CD4-positive, alpha-beta T cell treated with Interleukin-15 for 4 hours (primary cell): ENCODE measurements around the gene MEX3C.

ENCODE experiments used
- DNase-seq: peaks from one replicate; pipeline ENCODE4 v3.0.0-alpha.2; 2020; ENCODE audit warnings: low spot score

Gene MEX3C

DNA sequence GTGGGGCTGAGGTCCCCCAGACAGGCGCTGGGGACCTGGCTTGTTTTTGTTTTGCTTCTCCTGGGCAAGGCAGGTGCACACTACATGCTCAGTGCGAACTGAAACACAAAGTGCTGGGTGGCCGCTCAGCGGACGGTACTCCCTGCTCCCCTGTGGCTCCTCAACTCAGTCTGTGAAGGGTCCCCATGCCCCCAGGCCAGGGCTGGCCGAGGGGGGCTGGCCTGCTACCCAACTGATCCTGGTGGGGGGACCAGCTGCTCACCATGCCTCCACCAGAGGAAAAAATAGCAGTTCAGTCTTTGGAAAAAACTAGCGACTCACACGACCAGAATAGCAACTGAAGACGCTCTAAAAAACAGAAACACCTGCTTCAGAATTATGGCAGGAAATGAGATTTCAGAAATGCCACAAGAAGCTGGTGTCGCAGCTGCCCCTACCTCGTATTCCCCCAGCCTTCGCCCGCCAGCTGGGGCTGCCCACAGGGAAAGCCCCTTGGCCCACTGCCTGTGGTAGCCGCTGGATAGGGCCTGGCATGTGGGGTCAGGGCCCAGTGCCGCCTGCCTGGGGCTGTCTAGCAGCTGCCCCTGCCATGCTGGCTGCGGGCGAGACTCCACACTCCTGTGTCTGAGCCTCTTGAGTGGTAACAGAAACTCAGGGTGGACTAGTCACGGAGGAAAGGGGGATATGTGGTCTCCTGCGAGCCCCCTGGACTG lies 43.7 kb downstream of the MEX3C start:
- DNase-seq: peak; percentile 40

DNA sequence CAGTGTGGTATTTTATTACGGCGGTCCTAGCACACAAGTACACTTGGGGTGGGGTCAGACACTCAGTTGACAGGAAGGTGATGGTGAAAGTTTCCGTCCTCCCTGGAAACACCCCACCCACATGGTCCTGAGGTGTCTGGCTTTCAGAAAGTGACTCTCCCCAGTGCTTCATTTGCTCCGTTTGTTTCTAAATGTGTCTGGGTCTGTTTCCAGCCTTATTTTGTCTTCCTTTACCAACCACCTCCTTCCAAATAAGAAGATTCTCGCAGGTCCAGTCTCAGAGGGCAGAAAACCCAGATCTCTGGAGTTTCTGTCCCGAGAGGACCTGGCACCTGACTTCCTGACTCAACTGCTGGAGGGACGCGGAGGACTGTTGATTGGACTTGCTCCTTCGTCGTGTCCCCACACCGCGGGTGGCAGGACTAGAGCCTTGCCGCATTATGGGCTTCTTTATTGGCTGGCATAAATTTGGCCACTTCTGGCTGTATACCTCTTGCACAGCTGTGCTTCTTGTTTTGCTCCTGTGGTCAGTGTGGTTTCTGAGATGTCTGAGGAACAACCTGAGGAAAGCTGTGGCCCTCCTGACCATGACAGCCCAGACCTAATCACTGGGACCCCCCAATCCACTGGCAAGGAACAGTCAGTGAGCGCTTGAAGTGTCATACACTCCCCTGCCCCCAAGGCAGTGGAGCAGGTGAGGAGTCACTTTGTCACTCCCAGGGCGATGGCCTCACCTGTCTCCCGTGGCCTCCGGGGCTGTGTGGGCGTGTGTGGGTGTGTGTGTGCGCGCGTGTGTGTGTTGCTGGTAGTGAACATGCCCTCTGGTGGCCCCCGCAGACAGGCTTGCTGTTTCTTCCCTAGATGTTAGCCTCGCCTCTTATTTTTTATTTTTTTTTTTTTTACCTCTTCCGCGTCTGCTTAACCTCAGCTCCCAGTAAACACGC lies 45.6 kb downstream of the MEX3C start:
- DNase-seq: peak; percentile 54

DNA sequence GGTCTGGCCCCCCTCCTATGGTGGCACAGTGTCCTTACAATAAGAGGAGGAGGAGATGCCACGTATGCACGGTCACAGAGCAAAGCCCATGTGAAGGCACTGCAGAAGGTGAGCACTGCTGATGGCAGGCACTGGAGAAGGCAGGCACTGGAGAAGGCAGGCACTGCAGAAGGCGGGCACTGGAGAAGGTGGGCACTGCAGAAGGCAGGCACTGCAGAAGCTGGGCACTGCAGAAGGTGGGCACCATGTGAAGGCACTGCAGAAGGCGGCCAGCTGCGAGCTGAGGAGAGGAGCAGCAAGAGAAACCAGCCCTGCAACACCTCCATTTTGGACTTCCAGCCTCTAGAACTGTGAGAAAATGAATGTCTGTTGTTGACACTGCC lies 46.3 kb downstream of the MEX3C start:
- DNase-seq: no peak

- DNase-seq: no peak
Measured at GRCh38 chr18:51150113-51150700, 47.3 kb downstream of the MEX3C start.

DNA sequence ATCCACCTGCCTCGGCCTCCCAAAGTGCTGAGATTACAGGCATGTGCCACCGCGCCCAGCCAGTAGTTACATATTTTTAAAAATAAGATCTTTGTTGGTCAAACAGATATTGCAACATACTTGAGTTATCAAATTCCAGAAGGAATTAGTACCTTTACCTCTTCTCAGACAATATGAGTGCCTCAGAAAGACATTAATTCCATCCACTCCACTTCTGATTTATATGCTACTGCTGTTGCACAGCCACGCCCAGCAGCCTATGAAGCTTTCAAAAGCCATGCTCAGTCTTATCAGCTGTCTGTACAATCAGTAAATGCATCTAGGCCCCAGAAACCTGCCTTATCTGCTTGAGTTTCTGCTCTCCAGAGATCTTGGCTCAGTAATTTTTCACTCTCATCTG lies 47.8 kb downstream of the MEX3C start:
- DNase-seq: no peak

DNA sequence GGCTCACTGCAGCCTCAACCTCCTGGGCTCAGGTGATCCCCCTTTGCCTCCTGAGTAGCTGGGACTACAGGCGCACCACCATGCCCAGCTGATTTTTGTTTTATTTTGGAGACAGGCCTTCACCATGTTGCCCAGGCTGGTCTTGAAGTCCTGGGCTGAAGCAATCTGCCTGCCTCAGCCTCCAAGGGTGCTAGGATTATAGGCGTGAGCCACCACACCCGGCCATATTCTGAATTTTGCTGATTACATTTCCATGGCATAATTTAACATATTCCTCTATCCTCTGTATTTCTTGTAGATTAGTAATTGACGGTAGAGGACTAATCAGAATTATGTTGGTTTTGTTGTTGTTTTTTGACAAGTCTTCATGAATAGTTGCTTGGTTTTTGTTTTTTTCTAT lies 50.6 kb downstream of the MEX3C start:
- no peak for DNase-seq

DNA sequence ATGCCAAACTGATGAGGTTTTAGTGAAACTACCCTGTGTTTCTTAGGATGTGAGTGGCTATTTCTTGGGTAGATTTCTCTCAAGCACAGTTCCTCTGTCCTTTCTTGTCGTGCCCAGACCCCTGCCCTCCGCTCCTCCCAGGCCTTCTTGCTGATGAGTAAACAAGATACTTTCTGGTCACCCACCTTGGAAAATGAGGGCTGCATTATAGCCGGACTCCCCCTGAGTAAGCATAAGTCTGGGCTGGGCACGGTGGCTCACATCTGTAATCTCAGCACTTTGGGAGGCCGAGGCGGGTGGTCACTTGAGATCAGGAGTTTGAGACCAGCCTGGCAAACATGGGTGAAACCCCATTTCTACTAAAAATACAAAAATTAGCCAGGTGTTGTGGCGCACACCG lies 58.5 kb downstream of the MEX3C start:
- no peak for DNase-seq

DNA sequence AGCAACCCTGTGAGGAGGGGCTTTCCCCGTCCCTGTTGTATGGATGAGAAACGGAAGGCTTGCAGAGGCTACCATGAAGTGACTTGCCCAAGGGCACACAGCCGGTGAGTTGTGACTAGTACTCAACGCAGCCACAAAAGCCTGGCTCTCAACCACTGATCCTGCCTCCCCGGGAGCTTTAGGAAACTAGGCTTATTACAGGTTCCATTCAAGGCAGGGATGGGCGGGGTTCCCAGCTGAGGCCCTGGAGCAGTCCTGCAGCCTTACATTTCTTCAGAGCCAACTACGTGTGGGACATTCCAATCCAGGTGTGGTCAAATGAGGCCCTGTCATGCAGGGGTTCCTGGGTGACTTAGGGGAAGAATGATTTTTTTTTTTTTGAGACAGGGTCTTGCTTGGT lies 59.6 kb downstream of the MEX3C start:
- DNase-seq: no peak

GRCh38 chr18:51137026-51137729 lies 60.3 kb downstream of the MEX3C start:
- DNase-seq: no peak

DNA sequence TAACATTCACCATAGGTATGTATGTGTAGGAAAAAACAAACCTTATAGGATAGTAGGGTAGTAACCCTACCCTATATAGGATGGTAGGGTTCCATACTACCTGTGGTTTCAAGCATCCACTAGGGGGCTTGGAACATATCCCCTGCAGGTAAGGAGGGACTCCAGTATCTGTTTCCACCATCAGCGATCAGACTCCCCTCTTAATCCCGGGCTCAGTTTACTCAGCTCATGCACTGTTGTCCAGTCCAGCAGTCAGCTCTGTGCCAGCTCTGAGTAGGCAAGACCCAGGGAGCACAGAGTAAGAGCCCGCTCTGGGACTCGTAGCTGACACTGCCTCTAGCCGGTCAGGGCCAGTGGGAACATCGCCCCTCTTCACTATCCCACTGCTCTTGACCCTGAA lies 61.7 kb downstream of the MEX3C start:
- DNase-seq: no peak

- DNase-seq: no peak
Measured at GRCh38 chr18:51135364-51135763, 62.1 kb downstream of the MEX3C start.

DNA sequence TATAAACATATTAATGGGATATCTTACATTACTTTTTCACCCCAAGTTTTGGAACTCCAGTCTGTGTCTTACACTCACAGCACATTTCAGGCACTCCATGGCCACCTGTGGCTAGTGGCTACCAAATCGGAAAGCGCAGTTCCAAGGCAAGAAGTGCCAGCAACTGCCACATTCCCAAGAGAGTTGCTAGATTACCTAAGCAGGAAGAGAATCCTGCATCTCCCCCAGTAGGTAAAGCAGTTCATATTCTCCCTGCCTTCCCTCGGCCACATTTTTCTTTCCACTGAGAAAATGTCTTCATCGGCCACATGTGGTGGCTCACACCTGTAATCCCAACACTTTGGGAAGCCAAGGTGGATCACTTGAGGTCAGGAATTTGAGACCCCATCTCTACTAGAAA lies 62.8 kb downstream of the MEX3C start:
- no peak for DNase-seq

- DNase-seq: no peak
Measured at GRCh38 chr18:51133580-51134160, 63.8 kb downstream of the MEX3C start.

DNA sequence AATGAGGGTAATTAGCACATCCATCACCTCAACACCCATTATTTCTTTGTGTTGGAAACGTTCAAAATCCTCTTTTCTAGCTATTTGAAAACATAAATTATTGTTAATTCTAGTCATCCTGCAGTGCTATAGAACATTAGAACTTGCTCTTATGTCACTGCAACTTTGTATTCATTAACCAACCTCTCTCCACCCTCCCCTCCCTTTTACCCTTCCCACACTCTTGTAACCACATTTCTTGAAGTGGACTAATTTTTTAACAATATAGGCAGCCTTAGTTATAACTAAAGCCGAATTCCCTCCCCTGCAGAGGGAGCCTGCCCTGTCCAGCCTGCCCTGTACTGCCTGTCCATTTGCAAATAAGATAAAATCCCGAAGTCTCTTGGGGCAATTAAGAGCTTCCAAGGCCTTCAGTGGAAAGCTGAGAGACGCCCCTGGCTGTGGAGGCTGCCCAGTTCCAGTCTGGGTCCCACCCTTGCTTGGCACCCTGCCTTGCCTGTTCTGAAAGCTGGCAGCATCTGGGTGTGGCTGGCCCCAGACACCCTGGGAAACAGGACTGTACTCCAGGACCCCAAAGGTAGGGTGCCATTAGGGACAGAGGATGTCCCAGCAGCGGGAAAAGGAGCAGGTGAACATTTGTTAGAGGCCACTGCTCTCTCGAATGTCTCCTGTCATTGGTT lies 65.1 kb downstream of the MEX3C start:
- no peak for DNase-seq

DNA sequence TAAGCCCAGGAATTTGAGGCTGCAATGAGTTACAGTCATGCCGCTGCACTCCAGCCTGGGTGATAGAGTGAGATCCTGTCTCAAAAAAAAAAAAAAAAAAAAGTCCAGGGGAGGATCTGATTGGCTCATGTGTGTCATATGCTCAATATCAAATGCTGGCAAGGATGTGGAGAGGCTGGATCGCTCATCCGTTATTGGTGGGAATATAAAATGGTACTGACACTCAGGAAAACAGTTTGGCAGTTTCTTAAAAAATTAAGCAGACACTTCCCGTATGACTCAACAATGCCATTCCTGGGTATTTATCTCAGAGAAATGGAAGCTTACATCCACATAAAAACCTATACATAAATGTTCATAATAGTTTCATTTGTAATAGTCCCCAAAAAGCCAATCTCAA lies 68.9 kb downstream of the MEX3C start:
- DNase-seq: no peak

DNA sequence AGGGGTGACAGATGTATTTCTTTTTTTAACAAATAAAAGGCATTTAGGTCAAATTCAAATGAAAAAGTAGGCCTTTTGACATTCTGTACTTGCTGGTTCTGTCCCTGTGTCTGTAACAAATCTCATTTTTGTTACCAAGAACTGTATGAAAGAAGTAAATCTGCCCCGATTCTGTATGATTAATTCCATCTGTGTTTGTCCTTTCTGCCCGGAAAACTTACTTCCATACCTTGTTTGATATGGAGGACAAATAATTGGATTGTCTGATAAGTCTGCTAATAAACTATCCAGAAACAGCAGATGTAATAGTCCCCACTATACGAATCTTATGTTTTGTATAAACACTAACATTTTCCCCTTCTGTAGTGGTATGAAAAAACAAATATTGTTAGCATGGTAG lies 69.8 kb downstream of the MEX3C start:
- no peak for DNase-seq

DNA sequence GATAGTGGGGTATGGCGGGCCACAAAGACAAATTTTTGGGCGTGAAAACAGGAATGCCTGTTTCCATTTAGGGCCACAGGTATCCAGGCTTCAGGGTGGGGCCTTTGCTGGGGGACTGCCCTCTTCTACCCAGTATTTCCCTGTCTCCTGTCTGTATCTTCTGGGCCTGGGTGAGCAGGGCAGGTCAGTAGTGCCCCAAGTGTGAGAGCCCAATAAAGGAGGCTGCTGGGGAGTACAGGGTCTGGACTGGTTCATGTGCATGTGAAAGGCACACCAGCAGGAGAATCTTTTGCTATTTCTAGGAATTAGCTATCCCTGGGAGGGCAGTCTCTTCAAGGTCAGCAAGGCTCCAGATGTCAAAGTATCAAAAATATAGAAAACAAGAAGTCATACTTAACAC lies 71.5 kb downstream of the MEX3C start:
- DNase-seq: no peak
